Aorta (tissue), 5 donors: Measurements from ENCODE around the gene LUC7L. TPM values are rescaled to one million over a fixed set of nuclear protein-coding genes. Genes with fewer than 3 reads are reported as not detected.
"Not testable (repeated sequence)": the region's sequence is repeated elsewhere in the genome, so short reads cannot be mapped to it uniquely, and the experiment has no call there.

Experiments used
- ATAC-seq: fragments of 200-7000 bp; cut with Tn5 transposase; one replicate; pipeline ENCODE4 v1.9.1; 2022; ENCODE audit warnings: moderate library complexity; ENCODE audit not compliant: low FRiP score
- DNase-seq, 2 donors: peaks; one replicate each; pipeline ENCODE4 v3.0.0-alpha.2; 2020
- H3K27ac ChIP-seq, 2 donors: one replicate each; pipeline ENCODE4 v1.5.1; 2013; ENCODE audit warnings: low read length in 2 of 2, mild to moderate bottlenecking in 2 of 2, moderate library complexity in 2 of 2, control low read depth in 1 of 2, inconsistent platforms in 1 of 2, low read depth in 1 of 2
- H3K27me3 ChIP-seq, 2 donors: one replicate each; pipeline ENCODE4 v1.6.1; 2013; ENCODE audit warnings: control low read depth in 1 of 2, low read length in 1 of 2, mild to moderate bottlenecking in 1 of 2, moderate library complexity in 1 of 2; ENCODE audit not compliant: insufficient read depth in 2 of 2, control insufficient read depth in 1 of 2
- H3K36me3 ChIP-seq, 2 donors: one replicate each; pipeline ENCODE4 v1.6.1; 2013; ENCODE audit warnings: control low read depth in 1 of 2, low read length in 1 of 2, mild to moderate bottlenecking in 1 of 2; ENCODE audit not compliant: insufficient read depth in 2 of 2, control insufficient read depth in 1 of 2
- H3K4me1 ChIP-seq, 2 donors: one replicate each; pipeline ENCODE4 v1.6.1; 2013; ENCODE audit warnings: low read length in 2 of 2, control low read depth in 1 of 2, mild to moderate bottlenecking in 1 of 2, moderate library complexity in 1 of 2; ENCODE audit not compliant: insufficient read depth in 2 of 2, control insufficient read depth in 1 of 2
- H3K4me3 ChIP-seq, 2 donors: one replicate each; pipeline ENCODE4 v1.5.1; 2013; ENCODE audit warnings: low read length in 2 of 2, control low read depth in 1 of 2, mild to moderate bottlenecking in 1 of 2
- H3K9me3 ChIP-seq: one replicate; pipeline ENCODE4 v1.6.1; 2013; ENCODE audit warnings: mild to moderate bottlenecking, low read length; ENCODE audit not compliant: control insufficient read depth
- WGBS, 2 donors: extraction: QIAGEN DNeasy Blood & Tissue Kit; methylation state at CpG; one replicate each; pipeline ENCODE4 v1.1.7; 2013; 5-methylcytosine and 5-hydroxymethylcytosine counted together
- intact Hi-C, 2 donors: fragments of 100-400 bp; cut with DNase I; formaldehyde crosslinking; loops; one replicate each; pipeline versions ENCODE4 v1.14.2 to v1.15.0; 2022
- polyA plus RNA-seq, 2 donors: library from polyadenylated mRNA; stranded (reverse); fragments of 200-250 nt; gene quantifications; one replicate each; pipeline ENCODE4 v1.2.3, GENCODE V29; 2013
- total RNA-seq, 2 donors: library from RNA; stranded (reverse); fragmentation: NEBNext Ultra II Directional; extraction: Animal tissue kit (Norgen Biotek cat#: 25700); gene quantifications; one replicate each; pipeline ENCODE4 v1.2.1, GENCODE V29; 2021
- donor health status: healthy with polysubstance abuse.
- donor health status: Bipolar disorder and iron deficiency.
- donor health status: DM: no; HTN: no; CAD: no.
- donor health status: DM: no; HTN: no; CAD: no.
- donor health status: DM: yes; HTN: yes; CAD: no.

LUC7L gene
- total and polyA plus RNA-seq, 4 donors, result 28.4 to 346 (median 84.0) TPM

- ATAC-seq, H3K27ac ChIP-seq, H3K36me3 ChIP-seq, DNase-seq, H3K4me3 ChIP-seq, H3K27me3 ChIP-seq, intact Hi-C loops, H3K4me1 ChIP-seq, H3K9me3 ChIP-seq: not testable (repeated sequence)
- 3% methylated on average over 19 to 44 of the region's 88 CpGs for WGBS, 2 donors
Observed at GRCh38 chr16:176477-177382, 52.5 kb downstream of the LUC7L start, which contains the start of gene HBA1. Gene HBA1, plus strand, starts transcription at chr16:176680. Its CDS starts 37 bp downstream, at chr16:176717.

GRCh38 chr16:176006-176405, 53.2 kb downstream of the LUC7L start:
- H3K27ac ChIP-seq, DNase-seq, ATAC-seq, H3K36me3 ChIP-seq, H3K4me1 ChIP-seq, intact Hi-C loops, H3K4me3 ChIP-seq, H3K27me3 ChIP-seq, H3K9me3 ChIP-seq: not testable (repeated sequence)
- 1% methylated on average over 15 to 27 of the region's 39 CpGs for WGBS, 2 donors

- intact Hi-C loops, result no loop called here
- no peak for ATAC-seq
- H3K4me3 ChIP-seq, result no peak overlapping the region
- no peaks in the 10 kb centered on the region for H3K9me3 ChIP-seq
- H3K27me3 ChIP-seq, result no peaks in the 10 kb centered on the region
- WGBS, 2 donors, result 23 to 29% methylated on average over 8 of the region's 8 CpGs
- no peaks in the 10 kb centered on the region for H3K36me3 ChIP-seq
- no peak for DNase-seq
- no peak overlapping the region for H3K27ac ChIP-seq
- no peaks in the 10 kb centered on the region for H3K4me1 ChIP-seq
Observed at GRCh38 chr16:175011-175949, 54.0 kb downstream of the LUC7L start.

GRCh38 chr16:173928-174769, 55.1 kb downstream of the LUC7L start:
- H3K27me3 ChIP-seq, ATAC-seq, H3K4me1 ChIP-seq, H3K36me3 ChIP-seq, DNase-seq, H3K4me3 ChIP-seq, H3K27ac ChIP-seq, H3K9me3 ChIP-seq, intact Hi-C loops: not testable (repeated sequence)
- 12 to 14% methylated on average over 6 to 9 of the region's 13 CpGs for WGBS, 2 donors

- DNase-seq, H3K27ac ChIP-seq, H3K4me1 ChIP-seq, H3K4me3 ChIP-seq, ATAC-seq, intact Hi-C loops, H3K27me3 ChIP-seq, H3K36me3 ChIP-seq, H3K9me3 ChIP-seq: not testable (repeated sequence)
- WGBS, 2 donors, result 3 to 5% methylated on average over 20 to 32 of the region's 44 CpGs
Observed at GRCh38 chr16:173211-173854, 55.9 kb downstream of the LUC7L start.

GRCh38 chr16:172374-172941, 56.8 kb downstream of the LUC7L start, which contains the start of gene HBA2:
Gene HBA2, plus strand, starts transcription at chr16:172876. Its CDS starts 37 bp downstream, at chr16:172913.
- H3K9me3 ChIP-seq, DNase-seq, ATAC-seq, H3K4me3 ChIP-seq, H3K4me1 ChIP-seq, H3K27me3 ChIP-seq, intact Hi-C loops, H3K27ac ChIP-seq, H3K36me3 ChIP-seq: not testable (repeated sequence)
- no CpG with 5 or more reads among the region's 74 CpGs for WGBS, 2 donors

- intact Hi-C loops, result no loop called here
- WGBS, 2 donors, result 45 to 48% methylated on average over 1 of the region's 1 CpG
Observed at GRCh38 chr16:170788-171187, 58.5 kb downstream of the LUC7L start.

More at GRCh38 chr16:170788-171187, 58.5 kb downstream of the LUC7L start:
- Histone ChIP-seq H3K27me3 (no peaks in the 10 kb centered on the region), H3K27ac (no peak overlapping the region), H3K36me3 (no peaks in the 10 kb centered on the region), H3K4me1 (no peaks in the 10 kb centered on the region), H3K4me3 (no peak overlapping the region), H3K9me3 (no peaks in the 10 kb centered on the region)
- DNase-seq (no peak), ATAC-seq (no peak)
